GM21515 (cell line): ENCODE results near the gene ZFYVE27.

ENCODE experiments used
- ATAC-seq: cut with Tn5 transposase; IDR thresholded peaks from one replicate; pipeline ENCODE4 v1.9.1; 2021; ENCODE audit not compliant: unreplicated experiment

The ZFYVE27 gene

DNA sequence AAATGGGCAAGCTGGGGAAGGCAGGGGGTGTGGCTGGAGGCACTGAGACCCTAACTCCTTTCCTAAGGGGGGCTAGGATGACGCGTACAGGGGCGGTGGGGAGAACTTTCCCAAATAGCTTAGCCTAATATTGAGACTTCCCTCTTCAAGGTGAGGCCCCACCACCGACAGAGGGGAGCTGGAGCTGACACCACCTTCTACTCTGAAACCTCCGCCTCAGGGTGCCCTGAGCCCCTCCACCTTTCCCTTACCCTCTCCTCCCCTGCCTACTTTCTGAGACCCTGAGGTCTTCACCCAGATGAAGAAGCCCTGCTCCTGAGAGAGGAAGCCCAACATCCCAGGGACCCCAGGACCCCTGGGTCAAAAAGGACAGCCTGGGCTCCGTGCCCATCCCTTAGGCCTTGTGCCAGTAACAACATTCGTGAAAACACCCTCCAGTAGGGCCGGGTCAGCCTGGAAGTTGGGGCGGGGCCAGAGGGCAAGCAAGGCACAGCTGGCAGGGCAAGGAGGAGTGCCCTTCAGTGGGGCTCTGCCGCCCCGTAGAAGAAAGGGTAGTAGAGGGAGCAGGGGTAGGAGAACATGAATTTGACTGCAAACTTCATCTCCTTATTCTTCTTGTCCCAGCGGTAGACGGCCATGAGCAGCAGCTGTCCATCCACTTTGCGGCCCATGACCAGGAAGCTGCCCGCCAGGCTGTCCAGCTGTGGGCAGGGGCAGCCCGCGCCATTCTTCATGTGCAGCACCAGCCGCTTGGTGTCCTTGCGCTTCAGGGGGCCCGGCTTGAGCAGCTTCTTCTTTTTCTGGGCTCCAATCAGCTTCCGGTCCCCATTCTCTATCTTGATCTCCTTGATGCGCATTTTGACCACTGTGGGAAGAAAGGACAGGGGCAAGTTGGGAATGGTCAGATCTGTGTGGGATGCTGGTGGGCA is 30.3 kb downstream of the ZFYVE27 start:
- ATAC-seq, result no peak

DNA sequence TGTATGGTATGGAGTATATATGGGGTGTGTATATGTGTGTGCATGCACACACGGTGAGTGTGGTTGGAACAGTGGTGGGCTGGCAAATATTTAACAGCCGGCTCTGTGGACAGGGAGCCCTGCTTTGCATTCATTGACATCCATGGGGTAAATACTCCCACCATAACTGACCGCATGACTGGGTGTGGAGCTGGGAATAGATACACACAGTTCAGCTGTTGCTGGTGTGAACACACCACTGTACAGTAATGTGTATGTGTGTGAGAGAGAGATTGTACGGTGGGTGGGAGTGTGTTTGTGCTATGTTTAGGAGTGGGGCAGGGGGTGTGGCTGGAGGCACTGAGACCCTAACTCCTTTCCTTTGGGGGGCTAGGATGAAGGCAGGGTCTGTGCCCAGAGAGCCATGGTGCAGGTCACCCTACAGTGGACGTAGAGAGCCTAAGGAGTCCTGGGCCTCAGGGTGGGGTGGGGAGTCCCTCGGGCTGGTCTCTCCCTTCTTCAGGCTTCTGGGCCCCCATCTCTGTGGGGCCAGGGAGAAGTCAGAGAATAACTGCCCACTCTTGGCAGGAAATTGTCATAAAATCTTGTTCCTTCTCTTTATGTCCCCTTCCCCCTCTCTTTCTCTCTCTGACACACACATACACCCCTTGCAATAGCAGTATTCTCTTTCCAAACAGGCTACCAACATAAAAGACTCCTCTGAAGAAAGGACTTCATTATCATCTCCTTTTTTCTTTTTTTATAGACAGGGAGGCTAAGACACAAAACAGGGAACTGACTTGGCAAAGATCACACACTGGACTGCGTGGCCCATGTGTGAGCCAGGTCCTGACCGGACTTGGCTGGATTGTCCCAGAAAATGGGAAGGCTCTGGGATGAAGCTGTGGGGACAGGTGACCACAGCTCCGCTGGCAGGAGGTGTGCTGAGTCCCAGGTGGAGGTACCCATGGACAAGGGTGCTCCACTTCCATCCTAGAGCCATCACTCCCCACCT is 31.7 kb downstream of the ZFYVE27 start:
- ATAC-seq, result no peak

DNA sequence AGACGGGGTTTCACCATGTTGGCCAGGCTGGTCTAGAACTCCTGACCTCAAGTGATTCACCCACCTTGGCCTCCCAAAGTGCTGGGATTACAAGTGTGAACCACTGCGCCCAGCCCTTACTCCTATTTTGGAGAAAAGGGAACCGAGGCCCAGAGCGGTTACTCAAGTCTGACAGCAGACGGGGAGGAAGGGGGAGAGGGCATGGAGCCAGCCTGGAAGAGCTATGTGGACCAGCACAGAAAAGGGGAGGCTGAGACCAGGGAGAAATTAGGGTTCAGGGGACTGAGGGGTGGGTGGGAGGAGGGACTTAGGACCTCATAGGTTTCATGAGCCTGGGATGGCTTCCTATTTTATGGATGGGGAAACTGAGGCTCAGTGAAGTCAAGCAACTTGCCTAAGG is 33.3 kb downstream of the ZFYVE27 start:
- no peak for ATAC-seq

DNA sequence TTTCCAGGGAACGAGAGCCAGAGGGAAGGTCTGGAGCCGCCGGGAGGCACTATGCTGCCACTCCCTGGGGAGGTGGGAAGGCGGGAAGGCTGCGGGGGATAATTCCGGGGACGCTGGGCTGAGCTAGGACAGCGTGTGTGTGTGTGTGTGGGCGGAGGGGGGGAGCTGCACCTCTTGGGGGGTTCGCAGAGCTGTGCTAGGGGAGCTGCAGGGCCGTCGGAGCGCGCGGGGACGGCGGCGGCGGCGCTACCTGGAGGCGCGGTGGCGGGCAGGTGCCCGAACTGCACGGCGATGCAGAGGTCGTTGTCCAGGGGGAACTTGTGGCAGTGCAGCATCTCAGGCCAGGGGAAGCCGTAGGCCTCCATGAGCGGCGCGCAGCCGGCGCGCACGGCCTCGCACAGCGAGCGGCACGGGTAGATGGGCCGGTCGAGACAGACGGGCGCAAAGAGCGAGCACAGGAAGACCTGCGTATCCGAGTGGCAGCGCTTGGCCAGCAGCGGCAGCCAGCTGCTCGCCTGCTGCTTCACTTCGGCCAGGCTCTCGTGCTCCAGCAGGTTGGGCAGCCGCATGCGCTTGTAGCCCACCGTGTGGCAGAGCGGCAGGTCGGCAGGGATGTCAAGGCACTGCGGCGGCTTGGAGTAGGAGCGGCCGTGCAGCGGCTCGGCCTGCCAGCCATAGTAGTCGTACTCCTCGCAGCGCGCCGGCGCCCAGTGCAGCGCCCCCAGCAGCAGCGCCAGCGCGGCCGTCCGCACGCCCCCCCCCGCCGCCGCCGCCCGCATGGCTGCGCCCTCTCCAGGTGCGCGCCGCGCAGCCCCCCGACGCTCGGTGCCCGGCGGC is 34.3 kb downstream of the ZFYVE27 start:
- no peak for ATAC-seq

GRCh38 chr10:97771913-97772823 is 35.2 kb downstream of the ZFYVE27 start, which contains the start of gene SFRP5:
TSS of gene SFRP5 (minus strand) at chr10:97771999. CDS start at chr10:97771833, 166 bp downstream.
- ATAC-seq, result no peak

- ATAC-seq, result no peak
These were observed 36.2 kb downstream of the ZFYVE27 start for GRCh38 chr10:97773096-97773495.

DNA sequence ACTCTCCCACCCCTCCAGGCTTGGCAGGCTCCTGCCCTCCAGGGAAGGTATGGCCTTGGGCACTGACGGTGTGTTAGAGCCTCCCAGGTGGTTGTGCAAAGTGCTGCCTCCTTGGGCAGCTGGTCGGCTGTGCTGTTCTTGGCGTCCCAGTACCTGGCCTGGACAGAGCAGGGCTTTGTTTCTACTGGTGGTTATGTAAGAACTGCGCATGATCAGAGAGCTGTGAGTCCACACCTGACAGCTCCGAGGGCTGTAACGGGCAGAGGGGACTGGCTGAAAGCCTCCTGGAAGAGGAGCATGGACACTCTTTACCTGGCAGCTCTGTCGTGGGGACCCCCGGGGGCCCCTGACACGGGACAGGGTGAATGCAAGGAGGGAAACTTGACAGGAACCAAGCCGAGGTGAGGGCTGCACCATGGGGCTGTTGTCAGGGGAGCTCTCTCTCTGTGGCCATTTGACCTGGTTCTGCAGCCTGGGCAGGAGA is 37.9 kb downstream of the ZFYVE27 start:
- ATAC-seq, result no peak

DNA sequence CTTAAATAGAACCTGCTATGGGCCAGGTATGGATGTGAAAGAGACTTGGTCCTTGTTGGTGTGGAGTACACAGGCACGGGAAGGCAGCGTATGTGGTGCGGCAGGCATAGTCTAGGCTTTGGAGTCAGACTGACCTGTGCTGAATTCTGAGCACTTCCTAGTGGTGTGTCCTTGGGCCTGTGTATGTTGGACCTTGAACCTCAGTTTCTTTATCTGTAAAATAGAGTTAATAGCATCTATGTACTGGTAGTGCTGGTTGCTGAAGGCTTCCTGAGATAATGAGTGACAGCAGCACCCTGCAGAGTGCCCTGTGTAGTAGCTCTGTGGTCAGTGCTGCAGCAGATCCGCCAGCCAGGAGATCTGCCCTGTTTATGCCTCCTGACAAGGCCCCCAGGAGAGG is 40.2 kb downstream of the ZFYVE27 start:
- no peak for ATAC-seq

GRCh38 chr10:97778452-97779302 is 41.7 kb downstream of the ZFYVE27 start:
- ATAC-seq, result no peak

- no peak for ATAC-seq
These were observed 42.6 kb downstream of the ZFYVE27 start for GRCh38 chr10:97779492-97779891.

DNA sequence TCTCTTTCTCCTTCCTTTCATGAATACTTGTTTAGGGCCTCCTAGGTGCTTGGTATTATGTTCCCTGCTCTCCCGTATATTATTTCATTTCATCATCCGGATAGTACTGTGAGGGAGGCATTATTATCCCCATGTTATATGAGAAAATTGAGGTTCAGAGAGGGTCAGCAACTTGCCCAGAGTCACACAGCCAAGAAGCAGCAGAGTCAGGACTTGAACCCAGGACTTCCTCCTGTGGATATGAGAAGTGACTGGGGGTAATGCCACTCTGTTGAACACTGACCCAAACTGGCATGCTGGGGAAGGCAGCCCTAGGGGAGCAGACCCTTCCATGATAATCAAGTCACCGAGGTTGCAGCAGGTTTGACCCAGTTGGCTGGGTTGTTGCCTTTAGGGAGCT is 43.0 kb downstream of the ZFYVE27 start:
- no peak for ATAC-seq

DNA sequence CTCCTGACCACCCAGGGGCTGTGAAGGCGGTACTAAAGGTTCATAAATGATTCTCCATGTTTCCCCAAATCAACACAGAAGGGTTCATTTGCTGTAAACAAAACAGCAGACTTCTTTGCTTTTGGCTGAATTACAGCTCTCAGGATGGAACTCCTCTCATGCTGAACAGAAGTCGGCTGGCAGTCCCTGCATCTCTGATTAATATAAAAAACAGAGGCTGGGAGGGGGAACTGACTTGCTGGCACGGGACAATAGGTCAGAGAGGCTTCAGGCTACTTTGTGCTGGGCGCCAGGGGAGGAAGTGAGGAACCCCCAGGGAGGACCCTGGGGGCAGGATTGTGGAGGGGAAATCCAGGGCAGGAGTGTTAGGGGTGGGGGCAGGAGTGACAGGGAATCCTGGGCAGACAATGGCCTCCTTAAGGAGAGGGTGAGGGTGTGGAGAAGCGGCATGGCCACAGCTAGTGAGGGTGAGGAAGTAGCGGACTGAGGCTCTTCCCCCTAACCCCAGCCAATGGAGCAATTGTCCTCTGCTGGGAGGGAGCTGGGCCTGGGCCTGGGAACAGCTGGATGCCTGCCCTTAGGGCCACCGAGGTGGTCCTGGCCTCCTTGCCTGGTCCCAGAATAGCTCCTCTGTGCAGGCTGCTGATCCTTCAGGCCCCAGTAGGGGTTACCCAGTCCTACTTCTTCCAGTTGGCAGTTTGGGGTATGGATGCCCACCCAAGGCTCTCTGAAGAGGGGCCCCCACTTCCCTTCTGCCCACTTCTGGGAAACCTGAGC is 44.1 kb downstream of the ZFYVE27 start:
- ATAC-seq, result no peak

GRCh38 chr10:97781618-97782331 is 44.8 kb downstream of the ZFYVE27 start:
- ATAC-seq, result no peak

DNA sequence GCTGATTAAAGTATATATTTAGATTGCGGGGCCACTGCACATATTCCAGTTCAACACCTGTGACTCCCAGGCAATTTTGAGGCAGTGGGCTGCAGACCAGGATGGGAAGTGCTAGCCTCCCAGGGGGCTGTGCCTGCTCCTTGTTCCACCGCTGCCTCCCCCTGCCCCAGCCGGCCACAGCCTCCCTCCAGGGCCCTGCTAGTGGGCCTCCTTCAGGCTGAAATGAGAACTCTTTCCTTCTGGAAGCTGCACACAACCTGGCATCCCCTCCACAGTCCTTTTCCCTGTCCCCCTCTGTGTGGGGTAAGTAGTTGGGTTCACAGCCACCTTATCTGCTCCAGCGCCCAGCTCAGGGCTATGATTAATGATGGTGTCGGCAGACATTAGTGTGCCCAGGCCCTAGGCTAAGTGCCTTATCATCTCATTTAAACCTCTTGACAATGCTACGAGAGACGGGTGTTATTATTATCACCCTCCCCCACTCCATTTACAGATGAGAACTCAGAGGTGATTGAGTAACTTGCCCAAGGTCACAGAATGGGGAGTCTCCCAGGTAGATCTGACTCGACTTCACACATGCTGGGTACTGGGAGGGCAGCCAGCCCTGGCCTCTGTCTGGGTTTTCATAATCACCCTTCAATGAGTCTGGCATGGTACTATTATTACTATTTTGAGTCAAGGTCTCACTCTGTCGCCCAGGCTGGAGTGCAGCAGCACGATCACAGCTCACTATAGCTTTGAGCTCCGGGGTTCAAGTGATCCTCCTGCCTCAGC is 45.7 kb downstream of the ZFYVE27 start:
- ATAC-seq, result no peak

DNA sequence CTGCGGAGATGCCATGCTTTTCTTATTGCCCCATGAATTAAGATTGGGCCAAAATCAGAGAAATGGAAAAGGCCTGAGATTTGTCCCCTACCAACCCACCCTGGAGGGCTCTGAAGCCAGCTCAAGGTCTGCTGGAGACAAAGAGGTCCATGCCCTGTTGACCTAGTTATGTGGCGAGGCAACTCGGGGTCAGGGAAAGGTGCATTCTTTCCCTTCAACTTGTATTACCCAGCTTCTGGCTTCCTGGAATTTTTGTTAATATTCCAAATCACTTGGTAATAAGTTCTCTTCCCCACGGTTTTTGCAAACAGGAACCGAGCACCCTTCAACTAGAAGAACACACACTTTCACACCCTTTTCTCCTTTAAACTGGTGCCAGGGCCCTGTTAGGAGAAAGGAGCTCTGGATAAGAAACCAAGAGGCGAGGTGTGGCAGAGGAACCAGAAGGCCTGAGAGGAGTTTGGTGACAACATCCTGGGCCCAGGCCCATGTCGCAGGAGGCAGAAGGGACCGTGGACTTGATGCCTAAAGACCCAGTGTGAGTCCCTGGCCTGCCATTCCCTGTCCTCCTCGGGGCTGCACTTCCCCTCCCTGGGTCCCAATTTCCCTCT is 47.4 kb downstream of the ZFYVE27 start:
- no peak for ATAC-seq

DNA sequence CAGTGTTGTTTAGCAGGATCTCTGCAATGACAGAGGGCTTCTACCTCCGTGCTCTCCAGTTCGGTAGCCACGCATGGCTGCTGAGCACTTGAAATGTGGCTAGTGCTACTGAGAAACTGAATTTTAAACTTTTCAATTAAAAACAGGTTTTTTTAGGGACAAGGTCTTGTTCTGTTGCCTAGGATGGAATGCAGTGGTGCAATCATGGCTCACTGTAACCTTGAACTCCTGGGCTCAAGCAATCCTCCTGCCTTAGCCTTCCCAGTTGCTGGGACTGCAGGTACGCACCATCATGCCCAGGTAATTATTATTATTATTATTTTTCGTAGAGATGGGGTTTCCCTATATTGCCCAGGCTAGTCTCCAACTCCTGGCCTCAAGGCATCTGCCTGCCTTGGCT is 48.3 kb downstream of the ZFYVE27 start:
- ATAC-seq, result no peak
